GM10847 (cell line): ENCODE measurements around the gene ZNF716.

Experiments used
- POLR2A ChIP-seq: IDR thresholded peaks from 2 replicates; pipeline ENCODE4 v1.6.1; 2011; ENCODE audit not compliant: insufficient read length; ENCODE audit errors: extremely low read depth

The ZNF716 gene

DNA sequence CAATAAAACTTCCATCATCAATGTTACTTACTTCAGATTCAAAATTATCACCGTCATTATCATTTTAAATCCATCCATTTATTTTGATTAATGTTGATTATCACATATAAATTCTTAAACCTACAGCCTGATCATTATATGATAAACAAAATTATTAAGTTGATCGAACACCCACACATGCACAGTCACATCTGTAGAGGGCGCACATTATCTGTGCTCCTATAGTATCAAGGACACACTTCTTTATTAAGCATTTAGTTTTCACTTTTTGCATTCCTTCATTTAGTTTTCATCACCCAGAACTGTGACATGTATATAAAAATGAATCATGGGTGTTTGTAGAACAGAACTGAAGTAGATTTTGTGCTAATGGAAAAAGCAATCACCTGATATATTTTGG, 26.2 kb upstream of the ZNF716 start:
- no peak for TF ChIP-seq POLR2A

- no peak for TF ChIP-seq POLR2A
Observed at GRCh38 chr7:57424515-57425238, 25.3 kb upstream of the ZNF716 start.

- no peak for TF ChIP-seq POLR2A
Observed at GRCh38 chr7:57425239-57425944, 24.6 kb upstream of the ZNF716 start.

DNA sequence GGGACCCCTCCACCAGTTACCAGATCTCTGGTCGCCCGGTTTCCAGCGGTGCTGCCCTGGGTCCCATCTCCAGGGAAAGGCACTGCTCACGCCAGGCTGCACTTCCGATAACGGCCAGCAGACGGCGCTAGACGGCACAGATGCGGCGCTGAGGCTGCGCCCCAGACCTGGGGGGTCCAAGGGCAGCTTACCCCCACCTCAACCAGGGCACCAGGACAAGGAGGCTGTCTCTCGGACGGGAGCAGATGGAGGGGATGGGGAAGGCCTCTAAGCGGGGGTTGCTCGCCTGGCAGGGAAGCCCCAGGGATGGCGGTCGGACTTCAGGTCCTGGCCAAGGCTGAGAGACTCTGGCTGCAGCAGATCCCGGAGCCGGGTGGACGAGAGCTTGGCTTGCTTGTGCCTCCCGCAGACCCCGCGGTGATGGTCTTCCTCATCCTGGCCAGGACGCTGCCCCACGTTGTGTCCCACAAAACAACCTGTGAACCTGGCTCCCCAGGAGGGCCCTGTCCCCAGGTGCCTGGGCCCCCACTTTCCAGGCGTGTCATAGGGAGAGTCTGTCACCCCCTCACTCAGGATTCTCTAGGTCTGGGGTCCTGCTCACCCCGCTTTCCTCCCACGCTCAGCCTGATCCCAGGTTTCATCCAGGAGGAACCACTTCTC, 23.9 kb upstream of the ZNF716 start:
- no peak for TF ChIP-seq POLR2A

DNA sequence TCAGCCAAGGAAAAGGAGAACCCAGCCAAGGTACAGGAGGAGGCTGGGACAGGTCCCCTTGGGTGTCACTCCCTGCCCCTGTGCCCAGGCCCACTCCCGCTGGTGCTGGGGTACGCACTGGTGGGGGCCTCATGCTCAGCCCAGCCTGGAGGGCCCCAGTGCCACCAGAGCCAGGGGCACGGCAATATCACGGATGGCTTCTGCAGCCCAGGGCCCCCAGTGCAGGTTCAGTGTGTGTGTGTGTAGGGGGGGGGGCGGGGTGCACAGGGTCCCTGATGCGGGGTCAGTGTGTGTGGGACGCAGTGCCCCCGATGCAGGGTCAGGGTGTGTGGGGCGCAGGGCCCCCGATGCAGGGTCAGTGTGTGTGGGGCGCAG, 23.4 kb upstream of the ZNF716 start:
- TF ChIP-seq POLR2A: no peak

- no peak for TF ChIP-seq POLR2A
Observed at GRCh38 chr7:57427146-57427545, 22.8 kb upstream of the ZNF716 start.

GRCh38 chr7:57427594-57427993, 22.4 kb upstream of the ZNF716 start:
- TF ChIP-seq POLR2A: no peak

DNA sequence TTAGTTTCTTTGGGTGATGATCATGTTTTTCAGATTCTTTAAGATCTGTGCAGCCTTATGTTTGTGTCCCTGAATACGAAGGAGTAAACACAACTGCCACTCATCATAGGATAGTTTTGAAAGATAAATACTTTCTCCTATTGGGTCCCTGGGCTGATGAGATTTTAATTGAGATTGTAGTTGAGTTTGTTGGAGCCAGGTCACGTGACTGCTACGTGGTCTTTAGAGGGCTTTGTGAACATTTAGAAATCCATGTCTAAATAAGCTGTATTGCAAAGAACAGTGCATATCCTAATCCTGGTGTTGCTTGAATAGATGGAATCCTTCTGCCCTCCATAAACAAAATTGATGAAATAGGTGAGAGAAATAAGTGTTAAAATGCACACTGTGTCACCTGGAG, 17.4 kb upstream of the ZNF716 start:
- TF ChIP-seq POLR2A: no peak

DNA sequence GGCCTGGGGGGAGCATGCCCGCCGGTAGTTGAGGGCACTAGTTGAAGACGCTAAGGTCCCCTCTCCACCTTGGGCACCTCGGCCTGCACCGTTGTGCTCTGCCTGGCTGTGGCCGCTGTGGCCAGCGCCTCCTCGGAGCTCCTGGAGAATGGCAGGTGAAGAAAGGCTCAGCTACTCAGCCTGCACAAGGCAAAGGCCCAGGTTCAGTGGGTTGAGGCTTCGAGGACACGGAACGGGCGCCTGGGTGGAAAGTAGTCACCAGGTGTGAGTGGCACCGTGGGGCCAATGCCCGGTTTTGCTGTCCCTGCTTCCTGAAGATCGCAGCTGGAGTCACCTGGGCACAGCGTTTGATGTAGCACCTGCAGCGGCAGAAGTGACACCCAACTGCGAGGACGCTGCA, 12.4 kb upstream of the ZNF716 start:
- TF ChIP-seq POLR2A: no peak

DNA sequence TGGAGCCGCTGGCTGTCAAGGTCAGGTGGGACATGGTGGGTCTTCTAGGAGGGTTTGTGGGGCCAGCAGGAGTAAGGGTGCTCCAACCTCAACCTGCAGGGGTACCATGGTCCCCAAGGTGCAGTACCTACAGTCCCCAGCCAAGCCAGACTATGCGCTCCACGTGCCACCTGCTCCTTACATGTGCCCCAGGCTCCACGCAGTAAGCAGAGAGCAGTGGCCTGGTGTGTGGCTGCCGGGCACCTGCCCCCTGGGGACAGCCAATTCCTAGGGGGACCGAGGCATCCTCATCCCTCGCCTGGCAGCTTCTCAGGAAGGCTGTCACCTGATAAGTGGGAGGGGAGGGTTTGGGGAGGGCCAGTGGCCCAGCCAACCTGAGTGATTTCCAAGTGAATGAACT, 11.7 kb upstream of the ZNF716 start:
- no peak for TF ChIP-seq POLR2A

DNA sequence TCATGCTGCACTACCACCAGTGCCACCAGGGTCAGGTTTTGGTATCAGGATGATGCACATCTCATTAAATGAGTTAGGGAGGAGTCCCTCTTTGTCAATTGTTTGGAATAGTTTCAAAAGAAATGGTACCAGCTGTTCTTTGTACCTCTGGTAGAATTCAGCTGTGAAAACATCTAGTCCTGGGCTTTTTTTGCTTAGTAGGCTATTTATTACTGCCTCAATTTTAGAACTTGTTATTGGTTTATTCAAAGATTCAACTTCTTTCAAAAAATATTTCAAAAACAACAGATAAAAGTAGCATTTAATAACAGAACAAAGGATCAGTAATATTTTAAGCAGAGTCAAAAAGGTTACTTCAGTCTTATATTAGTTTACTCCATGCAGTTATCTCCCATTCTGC, 6.4 kb upstream of the ZNF716 start:
- TF ChIP-seq POLR2A: no peak

DNA sequence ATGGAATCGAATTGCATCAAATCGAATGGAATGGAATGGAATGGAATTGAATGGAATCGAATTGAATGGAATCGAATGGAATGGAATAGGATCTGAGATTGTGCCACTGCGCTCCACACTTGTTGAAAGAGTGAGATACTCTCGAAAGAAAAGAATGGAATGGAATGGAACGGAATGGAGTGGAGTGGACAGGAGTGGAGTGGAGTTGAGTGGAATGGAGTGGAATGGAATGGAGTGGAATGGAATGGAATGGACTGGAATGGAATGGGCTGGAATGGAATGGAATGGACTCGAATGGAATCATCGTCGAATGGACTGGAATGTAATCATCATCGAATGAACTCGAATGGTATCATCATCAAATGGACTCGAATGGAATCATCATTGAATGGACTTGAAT, 38.0 kb downstream of the ZNF716 start:
- no peak for TF ChIP-seq POLR2A

- TF ChIP-seq POLR2A: no peak
Observed at GRCh38 chr7:57496395-57496794, 46.4 kb downstream of the ZNF716 start.

- TF ChIP-seq POLR2A: no peak
Observed at GRCh38 chr7:57505176-57505575, 55.2 kb downstream of the ZNF716 start.
